ENCODE measurements around the gene YPEL2. TPM values are rescaled to one million over a fixed set of nuclear protein-coding genes. Genes with fewer than 3 reads are reported as not detected.
A peak's percentile ranks its signal among the peaks of the same experiment; 100 is the strongest.

The YPEL2 gene
- total RNA-seq, 2 donors from 2014 or later: 26.7 to 27.0 TPM

DNA sequence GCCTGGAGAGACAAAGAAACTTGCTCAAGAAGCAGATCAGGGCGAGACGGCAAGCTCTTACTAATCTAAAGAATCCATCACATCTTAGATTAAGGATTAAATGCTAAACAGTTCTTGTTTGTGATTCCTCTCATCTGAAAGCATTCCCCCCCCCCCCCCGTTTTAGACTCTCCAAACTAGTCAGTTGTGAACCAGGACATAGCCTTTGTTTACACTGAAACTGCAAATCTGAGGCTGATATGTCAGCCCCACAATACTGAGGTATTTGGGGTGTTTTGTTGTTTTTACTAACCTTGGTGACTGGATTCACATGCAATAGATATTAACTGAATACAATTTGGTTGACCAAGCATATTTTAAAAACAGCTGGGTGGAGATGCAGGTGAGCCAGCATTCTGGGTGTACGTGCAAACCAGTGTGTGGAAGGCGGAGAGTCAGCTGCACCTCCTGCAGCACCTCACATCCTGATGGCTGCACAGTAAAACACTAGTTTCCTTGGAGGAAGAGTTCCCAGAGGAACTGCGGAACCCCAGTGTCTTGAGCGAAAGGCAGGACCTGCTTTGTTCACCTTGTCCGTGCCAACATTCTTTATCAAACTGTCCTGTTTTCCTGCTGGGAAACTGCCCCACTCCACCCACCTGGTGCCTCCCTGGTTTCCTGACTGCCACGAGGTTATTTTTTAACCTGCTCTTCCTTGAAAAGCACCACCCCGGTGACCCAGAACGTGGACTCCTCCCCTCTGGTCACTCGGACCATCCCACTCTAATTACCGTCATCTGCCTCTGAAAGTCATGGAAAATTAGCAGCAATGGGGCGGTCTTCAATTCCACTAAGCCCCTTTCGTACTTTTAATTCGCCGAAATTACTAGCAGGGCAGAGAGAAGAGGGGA, 1.2 kb upstream of the YPEL2 start:
- peak; percentile 83 to 93 (median 88) for DNase-seq
- H3K27me3 ChIP-seq: no peaks in the 10 kb centered on the region
- H3K36me3 ChIP-seq (replicated peaks in 1 of 2; ENCODE audit: insufficient read depth in 1 of 2, low read depth in 2 of 2): no peaks in the 10 kb centered on the region
- intact Hi-C loops (cut with DNase I): loop anchor here (10.0 kb wide), 1 partner anchor 105 kb away; no protein-coding TSS in a partner anchor
- peak in 2 of 3 donors; percentile 51 to 56 for TF ChIP-seq POLR2A (IDR thresholded peaks at IDR 0.05)
- TF ChIP-seq, protein P1, sequence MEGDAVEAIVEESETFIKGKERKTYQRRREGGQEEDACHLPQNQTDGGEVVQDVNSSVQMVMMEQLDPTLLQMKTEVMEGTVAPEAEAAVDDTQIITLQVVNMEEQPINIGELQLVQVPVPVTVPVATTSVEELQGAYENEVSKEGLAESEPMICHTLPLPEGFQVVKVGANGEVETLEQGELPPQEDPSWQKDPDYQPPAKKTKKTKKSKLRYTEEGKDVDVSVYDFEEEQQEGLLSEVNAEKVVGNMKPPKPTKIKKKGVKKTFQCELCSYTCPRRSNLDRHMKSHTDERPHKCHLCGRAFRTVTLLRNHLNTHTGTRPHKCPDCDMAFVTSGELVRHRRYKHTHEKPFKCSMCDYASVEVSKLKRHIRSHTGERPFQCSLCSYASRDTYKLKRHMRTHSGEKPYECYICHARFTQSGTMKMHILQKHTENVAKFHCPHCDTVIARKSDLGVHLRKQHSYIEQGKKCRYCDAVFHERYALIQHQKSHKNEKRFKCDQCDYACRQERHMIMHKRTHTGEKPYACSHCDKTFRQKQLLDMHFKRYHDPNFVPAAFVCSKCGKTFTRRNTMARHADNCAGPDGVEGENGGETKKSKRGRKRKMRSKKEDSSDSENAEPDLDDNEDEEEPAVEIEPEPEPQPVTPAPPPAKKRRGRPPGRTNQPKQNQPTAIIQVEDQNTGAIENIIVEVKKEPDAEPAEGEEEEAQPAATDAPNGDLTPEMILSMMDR (IDR thresholded peaks at IDR 0.05): no peak
- WGBS, 2 donors: 6 to 7% methylated on average over 16 to 17 of the region's 17 CpGs
- no peak overlapping the region for H3K4me3 ChIP-seq
- peak overlapping the region; percentile 92 to 98 (median 96) for H3K27ac ChIP-seq
- peaks cover 61% of the 10 kb centered on the region for H3K4me1 ChIP-seq
- peak; percentile 72 for ATAC-seq
- no peaks in the 10 kb centered on the region for H3K9me3 ChIP-seq

DNA sequence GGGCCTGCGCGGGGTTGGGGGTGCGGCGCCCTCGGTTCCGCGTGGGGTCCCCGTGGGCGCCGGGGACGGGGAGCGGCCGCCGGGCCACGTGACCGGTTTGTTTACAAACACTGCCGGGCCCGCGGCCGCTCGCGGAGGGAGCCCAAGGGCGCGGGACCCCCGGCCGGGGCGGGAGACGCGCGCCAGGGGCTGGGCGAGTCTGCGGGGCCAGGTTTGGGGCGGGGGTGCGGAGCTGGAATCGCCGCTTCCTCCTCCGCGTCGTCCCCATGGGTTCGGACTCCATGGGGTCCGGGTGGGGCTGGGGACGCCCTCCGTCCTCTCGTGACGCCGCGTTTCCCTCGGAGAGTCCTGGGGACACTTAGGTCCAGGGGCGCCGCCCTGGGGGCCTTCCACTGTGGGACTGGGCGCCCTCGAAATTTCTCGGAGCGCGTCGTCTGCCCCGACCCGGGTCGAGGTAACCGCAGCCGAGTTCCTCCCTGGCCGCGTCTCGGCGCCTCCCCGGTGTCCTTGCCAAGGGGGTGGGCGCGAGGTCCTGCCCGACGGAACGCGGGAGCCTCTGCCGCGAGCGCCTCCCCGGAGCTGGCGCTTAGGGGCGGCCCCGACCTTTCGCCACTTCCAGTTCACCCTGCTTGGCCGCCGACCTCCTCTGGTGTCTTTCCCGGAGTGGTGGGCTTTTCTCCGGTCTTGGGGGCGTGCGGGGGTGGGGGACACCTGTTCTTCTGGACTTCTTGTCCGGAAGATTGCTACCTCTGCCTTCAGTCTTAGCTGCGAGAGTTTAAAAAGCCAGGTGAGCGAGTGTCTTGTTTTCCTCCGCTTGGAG, 684 bp downstream of the YPEL2 start:
- Histone ChIP-seq H3K4me1 (peaks cover 76% of the 10 kb centered on the region), H3K27ac (peak overlapping the region; percentile 92 to 98 (median 96)), H3K36me3 (replicated peaks in 1 of 2; ENCODE audit: insufficient read depth in 1 of 2, low read depth in 2 of 2) (no peaks in the 10 kb centered on the region), H3K9me3 (no peaks in the 10 kb centered on the region), H3K4me3 (peak overlapping the region; percentile 76 to 79), H3K27me3 (no peaks in the 10 kb centered on the region)
- TF ChIP-seq POLR2A (IDR thresholded peaks at IDR 0.05): peak; percentile 19 to 65 (median 48)
- TF ChIP-seq, protein P1 (IDR thresholded peaks at IDR 0.05): no peak
- intact Hi-C loops (cut with DNase I): loop anchor here (10.0 kb wide), 1 partner anchor 103 kb away; no protein-coding TSS in a partner anchor
- WGBS, 2 donors: 0% methylated on average over 5 to 78 of the region's 90 CpGs
- ATAC-seq (peak; percentile 12), DNase-seq (peak; percentile 52 to 67 (median 66))

DNA sequence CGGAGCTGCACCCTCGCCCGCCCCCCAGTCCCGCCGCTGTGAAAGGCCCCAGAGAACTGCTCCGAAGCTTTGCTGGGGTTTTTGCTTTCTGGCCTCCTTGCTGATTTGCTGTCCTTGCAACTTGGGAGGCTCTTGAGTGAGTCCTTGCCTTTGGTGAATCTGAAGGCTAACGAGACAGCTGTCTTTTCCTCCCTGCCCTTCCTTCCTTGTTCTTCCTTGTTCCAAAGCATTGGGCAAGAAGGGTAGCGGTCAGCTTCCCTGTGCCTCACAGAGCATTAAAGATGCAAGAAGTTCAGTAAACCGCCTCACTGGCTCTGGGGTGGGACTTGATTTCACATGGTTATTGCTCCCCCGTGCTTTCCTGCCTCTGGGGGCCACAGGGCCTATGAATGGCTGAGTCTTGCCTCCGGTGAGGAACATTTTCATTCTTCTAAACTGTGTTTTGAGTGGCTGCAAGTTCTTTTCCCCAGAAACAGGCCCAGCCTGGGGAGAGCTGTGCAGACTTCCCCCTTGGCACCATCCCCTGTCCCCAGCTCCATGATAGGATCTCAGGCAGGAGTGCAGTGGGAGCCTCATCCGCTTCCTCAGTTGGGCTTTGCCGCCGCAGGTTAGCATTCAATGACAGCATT, 1.4 kb downstream of the YPEL2 start:
- no peaks in the 10 kb centered on the region for H3K27me3 ChIP-seq
- peak; percentile 26 to 69 (median 44) for DNase-seq
- WGBS, 2 donors: 3 to 9% methylated on average over 12 to 14 of the region's 14 CpGs
- TF ChIP-seq, protein P1 (IDR thresholded peaks at IDR 0.05): peak in 1 of 7 experiments; percentile 1
- no peak for TF ChIP-seq POLR2A (IDR thresholded peaks at IDR 0.05)
- ATAC-seq: no peak
- intact Hi-C loops (cut with DNase I): loop anchor here (10.0 kb wide), 1 partner anchor 102 kb away; no protein-coding TSS in a partner anchor
- peaks cover 73% of the 10 kb centered on the region for H3K4me1 ChIP-seq
- peak overlapping the region; percentile 76 to 79 for H3K4me3 ChIP-seq
- no peaks in the 10 kb centered on the region for H3K36me3 ChIP-seq (replicated peaks in 1 of 2; ENCODE audit: insufficient read depth in 1 of 2, low read depth in 2 of 2)
- H3K27ac ChIP-seq: peak overlapping the region; percentile 92 to 98 (median 96)
- no peaks in the 10 kb centered on the region for H3K9me3 ChIP-seq

DNA sequence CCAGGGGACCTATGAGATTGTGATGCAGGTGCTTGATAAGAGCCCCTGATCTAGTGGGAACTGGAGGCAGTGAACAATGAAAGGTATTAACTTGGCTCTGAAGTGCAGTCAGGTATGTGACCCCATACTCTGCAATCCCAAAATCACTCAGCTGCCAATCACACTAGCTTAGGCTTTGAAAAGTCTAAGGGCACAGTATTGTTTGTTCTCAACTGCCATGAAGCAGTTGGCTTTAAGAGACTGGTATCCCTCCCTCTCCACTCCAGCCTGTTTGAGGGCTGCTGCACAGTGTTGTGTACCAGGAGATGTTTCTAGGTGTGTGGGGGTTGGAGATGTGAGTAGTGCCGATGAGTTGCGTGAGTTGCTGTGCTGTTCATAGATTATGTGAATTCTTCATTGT, 2.4 kb downstream of the YPEL2 start:
- Histone ChIP-seq H3K9me3 (no peaks in the 10 kb centered on the region), H3K27me3 (no peaks in the 10 kb centered on the region), H3K4me3 (no peak overlapping the region), H3K27ac (peak overlapping the region in 3 of 4 donors; percentile 93 to 98 (median 98)), H3K4me1 (peaks cover 66% of the 10 kb centered on the region), H3K36me3 (replicated peaks in 1 of 2; ENCODE audit: insufficient read depth in 1 of 2, low read depth in 2 of 2) (no peaks in the 10 kb centered on the region)
- DNase-seq (no peak), ATAC-seq (no peak)
- intact Hi-C loops (cut with DNase I): loop anchor here (10.0 kb wide), 1 partner anchor 101 kb away; no protein-coding TSS in a partner anchor
- WGBS, 2 donors: 66 to 93% methylated on average over 2 of the region's 2 CpGs
- TF ChIP-seq POLR2A (IDR thresholded peaks at IDR 0.05): no peak
- TF ChIP-seq, protein P1 (IDR thresholded peaks at IDR 0.05): no peak

All from body of pancreas (tissue), 4 donors.